GM18519 (cell line): ENCODE measurements around the gene LZTS3.
"Not testable (repeated sequence)": the region's sequence is repeated elsewhere in the genome, so short reads cannot be mapped to it uniquely, and the experiment has no call there.

ENCODE experiments used
- ATAC-seq: cut with Tn5 transposase; IDR thresholded peaks from one replicate; pipeline ENCODE4 v1.9.1; 2021; ENCODE audit warnings: mild to moderate bottlenecking, moderate library complexity; ENCODE audit not compliant: unreplicated experiment, low FRiP score

LZTS3 gene

GRCh38 chr20:3168829-3169590 lies 4.3 kb downstream of the LZTS3 start:
- no peak for ATAC-seq

- ATAC-seq: no peak
Measured at GRCh38 chr20:3168079-3168828, 5.1 kb downstream of the LZTS3 start.

- no peak for ATAC-seq
Measured at GRCh38 chr20:3167738-3168078, 5.6 kb downstream of the LZTS3 start.

- ATAC-seq: no peak
Measured at GRCh38 chr20:3166913-3167342, 6.4 kb downstream of the LZTS3 start.

GRCh38 chr20:3166338-3166912 lies 6.9 kb downstream of the LZTS3 start:
- ATAC-seq: no peak

- ATAC-seq: no peak
Measured at GRCh38 chr20:3165473-3166337, 7.6 kb downstream of the LZTS3 start.

GRCh38 chr20:3164763-3165410 lies 8.5 kb downstream of the LZTS3 start:
- no peak for ATAC-seq

- no peak for ATAC-seq
Measured at GRCh38 chr20:3164043-3164762, 9.1 kb downstream of the LZTS3 start.

GRCh38 chr20:3163099-3164042 lies 10.0 kb downstream of the LZTS3 start:
- no peak for ATAC-seq

- ATAC-seq: no peak
Measured at GRCh38 chr20:3162080-3162611, 11.2 kb downstream of the LZTS3 start.

- no peak for ATAC-seq
Measured at GRCh38 chr20:3161316-3162079, 11.9 kb downstream of the LZTS3 start.

- no peak for ATAC-seq
Measured at GRCh38 chr20:3160418-3160817, 12.9 kb downstream of the LZTS3 start.

- ATAC-seq: no peak
Measured at GRCh38 chr20:3158968-3159431, 14.3 kb downstream of the LZTS3 start.

GRCh38 chr20:3157817-3158216 lies 15.5 kb downstream of the LZTS3 start:
- ATAC-seq: no peak

- peak; percentile 54 for ATAC-seq
Measured at GRCh38 chr20:3156811-3157619, 16.3 kb downstream of the LZTS3 start.

- not testable (repeated sequence) for ATAC-seq
Measured at GRCh38 chr20:3152057-3152644, 21.2 kb downstream of the LZTS3 start.
